Medulla oblongata (tissue), 1 donor: ENCODE data around the gene ANKRD36C.
"Not testable (repeated sequence)": the region's sequence is repeated elsewhere in the genome, so short reads cannot be mapped to it uniquely, and the experiment has no call there.

ENCODE experiments used
- DNase-seq: peaks from one replicate; pipeline ENCODE4 v3.0.0-alpha.2; 2015; ENCODE audit errors: extremely low spot score

ANKRD36C gene

GRCh38 chr2:95991351-95992094, at the start of gene ANKRD36C:
Gene ANKRD36C, minus strand, starts transcription at chr2:95991824. Its CDS starts 116 bp downstream, at chr2:95991708.
- peak; percentile 38 for DNase-seq

GRCh38 chr2:96035554-96035953, 43.9 kb upstream of the ANKRD36C start:
- DNase-seq: not testable (repeated sequence)

GRCh38 chr2:96034792-96035191, 43.2 kb upstream of the ANKRD36C start, which contains the start of gene GPAT2:
Gene GPAT2, minus strand, starts transcription at chr2:96034916. Its CDS starts 2,557 bp downstream, at chr2:96032359.
- DNase-seq: not testable (repeated sequence)

GRCh38 chr2:96033997-96034396, 42.4 kb upstream of the ANKRD36C start:
- DNase-seq: not testable (repeated sequence)

GRCh38 chr2:96027725-96028325, 36.2 kb upstream of the ANKRD36C start:
- DNase-seq: not testable (repeated sequence)

- not testable (repeated sequence) for DNase-seq
These were observed 34.1 kb upstream of the ANKRD36C start for GRCh38 chr2:96025755-96026154.

GRCh38 chr2:96025194-96025492, 33.5 kb upstream of the ANKRD36C start:
- DNase-seq: no peak

GRCh38 chr2:96024336-96025193, 32.9 kb upstream of the ANKRD36C start:
- no peak for DNase-seq

- DNase-seq: not testable (repeated sequence)
These were observed 32.1 kb upstream of the ANKRD36C start for GRCh38 chr2:96023701-96024100.

- peak; percentile 92 for DNase-seq
These were observed 31.2 kb upstream of the ANKRD36C start for GRCh38 chr2:96022701-96023447.

- not testable (repeated sequence) for DNase-seq
These were observed 30.5 kb upstream of the ANKRD36C start for GRCh38 chr2:96022126-96022525.

GRCh38 chr2:96021142-96021541, 29.5 kb upstream of the ANKRD36C start:
- DNase-seq: not testable (repeated sequence)

GRCh38 chr2:96019909-96020590, 28.4 kb upstream of the ANKRD36C start:
- DNase-seq: not testable (repeated sequence)

- not testable (repeated sequence) for DNase-seq
These were observed 24.7 kb upstream of the ANKRD36C start for GRCh38 chr2:96016321-96016720.

GRCh38 chr2:96012792-96013264, 21.2 kb upstream of the ANKRD36C start:
- not testable (repeated sequence) for DNase-seq

GRCh38 chr2:96012086-96012791, 20.6 kb upstream of the ANKRD36C start:
- DNase-seq: peak; percentile 93

GRCh38 chr2:96011129-96011455, 19.5 kb upstream of the ANKRD36C start:
- DNase-seq: peak; percentile 62

- DNase-seq: peak; percentile 97
These were observed 18.9 kb upstream of the ANKRD36C start for GRCh38 chr2:96010320-96011128.

- not testable (repeated sequence) for DNase-seq
These were observed 18.2 kb upstream of the ANKRD36C start for GRCh38 chr2:96009833-96010232.
